Mucosa of stomach (tissue), 1 donor: ENCODE data around the gene DEGS2.
"Not testable (repeated sequence)": the region's sequence is repeated elsewhere in the genome, so short reads cannot be mapped to it uniquely, and the experiment has no call there.

Experiments
- H3K27me3 ChIP-seq: one replicate; pipeline ENCODE4 v1.7.0; 2013; ENCODE audit warnings: mild to moderate bottlenecking, low read length; ENCODE audit not compliant: control insufficient read depth, insufficient read depth
- H3K36me3 ChIP-seq: one replicate; pipeline ENCODE4 v1.7.0; 2013; ENCODE audit warnings: low read length; ENCODE audit not compliant: control insufficient read depth, insufficient read depth
- H3K4me1 ChIP-seq: one replicate; pipeline ENCODE4 v1.7.0; 2013; ENCODE audit warnings: mild to moderate bottlenecking, low read length; ENCODE audit not compliant: control insufficient read depth, insufficient read depth
- H3K4me3 ChIP-seq: one replicate; pipeline ENCODE4 v1.7.0; 2013; ENCODE audit warnings: low read length
- H3K9ac ChIP-seq: one replicate; pipeline ENCODE4 v1.7.0; 2013; ENCODE audit warnings: mild to moderate bottlenecking, low read length, moderate library complexity
- H3K9me3 ChIP-seq: one replicate; pipeline ENCODE4 v1.7.0; 2013; ENCODE audit warnings: mild to moderate bottlenecking, low read length, moderate library complexity; ENCODE audit not compliant: control insufficient read depth
- donor health status: Pancreatic carcinoma.

The DEGS2 gene

DNA sequence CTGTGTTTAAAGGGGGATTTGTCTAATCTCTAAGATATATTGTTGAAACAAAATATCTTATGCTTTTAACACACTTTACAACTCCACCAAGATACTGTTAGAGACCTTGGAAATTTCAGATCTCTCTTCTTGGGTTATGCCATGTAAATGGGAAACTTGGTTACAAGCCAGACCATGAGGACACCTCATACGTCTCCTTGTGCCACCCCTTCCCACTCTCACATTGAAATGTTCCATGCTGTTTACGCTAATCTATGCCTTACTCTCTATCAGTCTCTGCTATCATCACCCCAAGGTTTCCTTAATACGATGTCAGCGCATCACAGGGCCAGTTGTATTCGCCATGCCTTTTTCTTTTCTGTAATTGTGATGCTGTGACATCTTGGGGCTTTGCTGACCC, 13.4 kb upstream of the DEGS2 start:
- Histone ChIP-seq H3K9ac (no peak overlapping the region), H3K27me3 (no peaks in the 10 kb centered on the region), H3K36me3 (no peaks in the 10 kb centered on the region), H3K9me3 (no peaks in the 10 kb centered on the region), H3K4me3 (no peak overlapping the region), H3K4me1 (no peaks in the 10 kb centered on the region)

DNA sequence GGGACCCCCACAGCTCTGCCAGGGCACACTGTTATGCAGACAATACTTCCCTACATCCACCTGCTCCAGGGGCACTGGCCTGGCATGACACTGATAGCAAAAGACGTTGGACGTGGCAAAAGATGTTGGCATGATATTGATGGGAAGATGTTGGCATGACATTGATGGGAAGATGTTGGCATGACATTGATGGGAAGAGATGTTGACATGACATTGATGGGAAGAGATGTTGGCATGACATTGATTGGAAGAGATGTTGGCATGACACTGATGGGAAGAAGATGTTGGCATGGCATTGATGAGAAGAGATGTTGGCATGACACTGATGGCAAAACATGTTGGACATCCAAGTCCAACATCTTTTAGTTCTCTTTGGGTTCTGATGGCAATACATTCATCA, 11.4 kb upstream of the DEGS2 start:
- peaks cover 3% of the 10 kb centered on the region for H3K27me3 ChIP-seq
- no peak overlapping the region for H3K9ac ChIP-seq
- H3K4me3 ChIP-seq, result no peak overlapping the region
- no peaks in the 10 kb centered on the region for H3K36me3 ChIP-seq
- no peaks in the 10 kb centered on the region for H3K9me3 ChIP-seq
- H3K4me1 ChIP-seq, result peaks cover 5% of the 10 kb centered on the region

DNA sequence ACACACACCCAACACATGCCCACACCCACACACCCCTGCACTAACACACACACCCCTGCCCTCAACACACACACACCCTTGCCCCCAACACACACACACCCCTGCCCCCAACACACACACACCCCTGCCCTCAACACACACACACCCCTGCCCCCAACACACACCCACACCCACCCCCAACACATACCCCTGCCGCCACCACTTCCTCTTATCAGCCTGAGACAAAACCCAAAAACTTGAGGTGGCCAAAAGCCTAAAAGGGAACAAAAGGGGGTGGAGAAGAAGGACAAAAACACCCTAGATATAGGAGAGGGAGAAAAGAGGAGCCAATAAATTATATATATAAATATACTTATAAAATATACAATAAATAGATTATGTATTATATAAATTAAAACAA, 9.1 kb upstream of the DEGS2 start:
- H3K9me3 ChIP-seq, result no peaks in the 10 kb centered on the region
- peaks cover 3% of the 10 kb centered on the region for H3K27me3 ChIP-seq
- H3K36me3 ChIP-seq, result no peaks in the 10 kb centered on the region
- peaks cover 14% of the 10 kb centered on the region for H3K4me1 ChIP-seq
- no peak overlapping the region for H3K9ac ChIP-seq
- H3K4me3 ChIP-seq, result no peak overlapping the region

DNA sequence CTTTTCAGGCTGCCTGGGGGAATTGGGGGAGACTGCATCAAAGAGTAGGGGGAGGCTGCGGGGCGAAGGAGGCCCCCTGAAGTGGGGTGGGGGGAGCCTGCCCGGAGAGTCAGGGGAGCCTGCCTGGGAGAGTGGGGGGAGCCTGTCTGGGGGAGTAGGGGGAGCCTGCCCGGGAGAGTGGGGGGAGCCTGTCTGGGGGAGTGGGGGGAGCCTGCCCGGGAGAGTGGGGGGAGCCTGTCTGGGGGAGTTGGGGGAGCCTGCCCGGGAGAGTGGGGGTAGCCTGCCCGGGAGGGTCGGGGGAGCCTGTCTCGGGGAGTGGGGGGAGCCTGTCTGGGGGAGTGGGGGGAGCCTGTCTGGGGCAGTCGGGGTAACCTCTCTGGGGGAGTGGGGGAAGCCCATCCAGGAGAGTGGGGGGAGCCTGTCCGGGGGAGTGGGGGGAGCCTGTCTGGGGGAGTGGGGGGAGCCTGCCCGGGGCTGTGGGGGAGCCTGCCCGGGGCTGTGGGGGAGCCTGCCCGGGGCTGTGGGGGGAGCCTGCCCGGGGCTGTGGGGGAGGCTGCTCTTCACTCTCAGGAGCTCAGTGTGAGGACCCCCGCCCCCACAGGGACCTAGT, 6.5 kb upstream of the DEGS2 start:
- H3K27me3 ChIP-seq, result peaks cover 7% of the 10 kb centered on the region
- H3K9me3 ChIP-seq, result no peaks in the 10 kb centered on the region
- H3K9ac ChIP-seq, result peak overlapping the region; percentile 64
- H3K4me1 ChIP-seq, result peaks cover 14% of the 10 kb centered on the region
- H3K4me3 ChIP-seq, result no peak overlapping the region
- no peaks in the 10 kb centered on the region for H3K36me3 ChIP-seq

DNA sequence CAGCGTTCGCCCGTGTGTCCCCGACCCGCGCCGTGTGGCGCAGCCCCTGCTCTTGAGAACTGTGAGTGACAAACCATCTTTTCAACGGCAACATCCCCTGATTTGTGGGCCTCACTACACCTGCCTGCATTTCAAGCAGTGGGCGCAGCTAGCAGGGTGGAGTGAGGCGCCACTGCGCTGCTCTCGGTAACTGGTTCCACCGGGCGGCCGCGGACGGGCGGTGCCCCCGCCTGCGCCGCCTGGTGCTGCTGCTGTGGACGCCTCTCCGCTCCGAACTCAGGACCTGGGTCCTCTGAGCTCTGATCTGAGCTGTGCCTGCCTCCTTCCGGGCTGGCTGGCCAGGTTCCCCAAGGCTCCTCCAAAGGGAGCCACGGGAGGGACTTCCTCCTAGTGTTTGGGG, 5.9 kb upstream of the DEGS2 start:
- H3K27me3 ChIP-seq, result peaks cover 13% of the 10 kb centered on the region
- H3K9me3 ChIP-seq, result no peaks in the 10 kb centered on the region
- H3K9ac ChIP-seq, result peak overlapping the region; percentile 64
- H3K4me3 ChIP-seq, result no peak overlapping the region
- peaks cover 14% of the 10 kb centered on the region for H3K4me1 ChIP-seq
- no peaks in the 10 kb centered on the region for H3K36me3 ChIP-seq

DNA sequence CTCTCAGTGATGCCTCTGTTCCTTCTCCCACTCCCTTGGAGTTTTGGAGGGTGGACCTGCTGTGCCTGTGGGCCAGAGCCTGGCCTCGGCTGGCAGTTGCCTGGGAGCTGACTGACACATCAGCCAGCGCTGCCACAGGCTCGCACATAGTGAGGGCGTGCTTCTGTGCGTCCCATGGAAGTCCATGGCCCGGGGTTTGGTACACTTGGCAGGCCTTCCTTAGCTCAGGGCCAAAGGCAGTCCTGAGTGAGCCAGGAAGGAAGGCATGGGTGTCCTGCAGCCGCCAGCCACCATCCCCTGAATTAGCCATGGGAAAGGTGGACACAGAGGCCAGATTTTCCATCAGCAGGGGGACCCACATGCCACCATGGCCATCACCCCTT, 1.1 kb upstream of the DEGS2 start:
- H3K27me3 ChIP-seq, result peaks cover 16% of the 10 kb centered on the region
- no peak overlapping the region for H3K9ac ChIP-seq

DNA sequence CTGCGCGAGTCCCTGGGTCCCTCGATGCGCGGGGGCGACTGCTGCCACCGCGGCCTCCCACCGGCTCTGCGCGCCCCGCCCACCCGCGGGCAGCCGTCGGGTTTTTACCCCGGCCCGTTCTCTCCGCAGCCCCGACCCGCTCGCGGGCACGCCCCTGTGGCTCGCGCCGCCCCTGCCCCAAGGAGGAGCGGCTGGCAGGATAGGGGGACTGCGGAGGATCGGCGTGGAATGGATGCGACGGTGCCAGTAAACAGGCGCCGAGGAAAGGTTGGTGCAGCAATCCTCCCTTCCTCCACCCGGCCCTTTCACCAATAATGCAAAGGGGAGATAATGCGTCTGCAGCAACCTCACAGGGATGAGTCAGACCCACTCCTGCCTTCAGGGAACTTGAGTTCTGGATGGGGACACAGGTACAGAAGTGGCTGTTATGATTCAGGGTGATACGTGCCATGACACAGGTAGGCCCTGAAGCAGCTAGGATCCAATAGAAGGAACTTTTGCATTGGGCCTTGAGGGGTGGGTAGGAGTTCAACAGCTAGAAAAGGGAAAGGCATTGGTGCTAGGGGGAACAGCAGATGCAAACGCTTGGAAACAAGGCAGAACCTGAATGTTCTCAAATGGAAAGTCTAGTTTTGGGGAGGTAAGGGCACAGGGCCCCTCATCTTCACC, 554 bp upstream of the DEGS2 start:
- peaks cover 28% of the 10 kb centered on the region for H3K4me1 ChIP-seq
- H3K4me3 ChIP-seq, result no peak overlapping the region
- no peaks in the 10 kb centered on the region for H3K9me3 ChIP-seq
- no peaks in the 10 kb centered on the region for H3K36me3 ChIP-seq
- H3K9ac ChIP-seq, result peak overlapping the region; percentile 39
- peaks cover 16% of the 10 kb centered on the region for H3K27me3 ChIP-seq

More for the DNA sequence above, 1.1 kb upstream of the DEGS2 start:
- Histone ChIP-seq H3K4me3 (no peak overlapping the region), H3K36me3 (no peaks in the 10 kb centered on the region), H3K9me3 (no peaks in the 10 kb centered on the region), H3K4me1 (peaks cover 28% of the 10 kb centered on the region)

DNA sequence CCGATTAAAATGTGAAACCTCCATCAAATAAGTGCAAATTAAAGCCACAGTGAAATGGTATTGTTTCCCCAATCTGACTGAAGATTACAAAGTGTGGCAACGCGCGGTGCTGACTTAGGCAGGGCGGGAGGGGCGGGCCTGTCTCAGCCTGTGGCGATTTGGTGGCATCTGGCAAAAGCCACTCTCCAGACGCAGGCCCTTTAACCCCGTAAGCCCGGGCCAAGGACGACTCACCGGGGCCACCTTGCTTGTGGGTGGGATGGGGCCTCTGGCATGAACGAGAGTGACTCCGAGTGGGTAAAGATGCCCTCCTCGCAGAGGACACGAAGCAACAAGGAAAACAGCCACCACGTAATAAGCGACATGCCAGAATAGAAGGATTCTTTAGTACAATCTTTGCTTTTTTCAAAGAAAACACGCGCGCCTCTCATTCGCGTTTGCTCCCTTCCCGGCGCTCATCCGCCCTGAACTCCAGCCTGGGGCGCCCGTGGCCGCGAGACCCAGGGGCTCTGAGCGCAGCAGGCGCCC, 815 bp downstream of the DEGS2 start:
- H3K27me3 ChIP-seq, result peaks cover 16% of the 10 kb centered on the region

DNA sequence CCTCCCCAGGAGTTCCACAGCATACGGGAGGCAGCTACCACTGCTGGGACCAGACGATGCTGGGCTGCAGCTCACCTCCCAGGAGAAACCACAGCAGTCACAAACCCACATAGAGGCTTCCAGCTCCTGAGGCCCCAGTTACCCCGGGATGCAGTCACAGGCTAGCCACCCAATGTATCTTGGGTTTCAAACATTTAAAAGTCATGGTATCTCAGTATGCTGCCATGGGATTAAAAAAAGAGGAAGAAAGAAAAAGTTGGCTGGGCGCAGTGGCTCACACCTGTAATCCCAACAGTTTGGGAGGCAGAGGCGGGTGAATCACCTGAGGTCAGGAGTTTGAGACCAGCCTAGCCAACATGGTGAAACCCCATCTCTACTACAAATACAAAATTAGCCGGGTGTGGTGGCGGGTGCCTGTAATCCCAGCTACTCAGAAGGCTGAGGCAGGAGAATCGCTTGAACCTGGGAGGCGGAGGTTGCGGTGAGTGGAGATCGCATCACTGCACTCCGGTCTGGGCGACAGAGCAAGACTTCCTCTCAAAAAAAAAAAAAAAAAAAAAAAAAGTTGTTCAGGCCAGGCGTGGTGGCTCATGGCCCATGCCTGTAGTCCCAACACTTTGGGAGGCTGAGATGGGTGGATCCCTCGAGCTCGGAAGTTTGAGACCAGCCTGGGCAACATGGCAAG, 1.8 kb downstream of the DEGS2 start:
- H3K9me3 ChIP-seq, H3K36me3 ChIP-seq, H3K4me3 ChIP-seq: not testable (repeated sequence)
- Histone ChIP-seq H3K4me1 (peaks cover 38% of the 10 kb centered on the region), H3K27me3 (peaks cover 16% of the 10 kb centered on the region), H3K9ac (peak overlapping the region; percentile 29)

More for the DNA sequence above, 815 bp downstream of the DEGS2 start:
- H3K9ac ChIP-seq, result peak overlapping the region; percentile 79
- no peaks in the 10 kb centered on the region for H3K9me3 ChIP-seq
- peaks cover 32% of the 10 kb centered on the region for H3K4me1 ChIP-seq
- H3K4me3 ChIP-seq, result peak overlapping the region; percentile 14
- H3K36me3 ChIP-seq, result no peaks in the 10 kb centered on the region

DNA sequence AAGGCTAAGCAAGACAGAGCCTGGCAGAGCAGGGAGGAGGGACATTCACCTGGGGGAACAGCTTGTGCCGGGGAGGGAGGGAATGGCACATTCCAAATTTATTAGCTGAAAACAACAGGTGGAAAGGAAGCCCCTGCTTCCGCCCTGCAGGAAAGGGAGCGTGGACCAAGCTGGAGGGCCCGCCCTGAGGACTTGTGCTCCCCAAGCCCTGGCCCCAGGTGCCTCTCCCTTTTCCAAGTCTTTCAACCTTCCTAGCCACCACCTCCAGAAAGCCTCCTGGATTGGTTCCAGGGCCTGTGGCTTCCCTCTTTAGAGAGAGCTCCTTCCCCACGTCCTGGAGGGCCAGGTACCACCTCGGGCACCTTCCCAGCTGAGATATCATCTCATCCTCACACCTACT, 2.7 kb downstream of the DEGS2 start:
- H3K9me3 ChIP-seq, result no peaks in the 10 kb centered on the region
- peak overlapping the region; percentile 29 for H3K9ac ChIP-seq
- H3K27me3 ChIP-seq, result peaks cover 16% of the 10 kb centered on the region
- H3K36me3 ChIP-seq, result no peaks in the 10 kb centered on the region
- H3K4me3 ChIP-seq, result no peak overlapping the region
- H3K4me1 ChIP-seq, result peaks cover 45% of the 10 kb centered on the region

DNA sequence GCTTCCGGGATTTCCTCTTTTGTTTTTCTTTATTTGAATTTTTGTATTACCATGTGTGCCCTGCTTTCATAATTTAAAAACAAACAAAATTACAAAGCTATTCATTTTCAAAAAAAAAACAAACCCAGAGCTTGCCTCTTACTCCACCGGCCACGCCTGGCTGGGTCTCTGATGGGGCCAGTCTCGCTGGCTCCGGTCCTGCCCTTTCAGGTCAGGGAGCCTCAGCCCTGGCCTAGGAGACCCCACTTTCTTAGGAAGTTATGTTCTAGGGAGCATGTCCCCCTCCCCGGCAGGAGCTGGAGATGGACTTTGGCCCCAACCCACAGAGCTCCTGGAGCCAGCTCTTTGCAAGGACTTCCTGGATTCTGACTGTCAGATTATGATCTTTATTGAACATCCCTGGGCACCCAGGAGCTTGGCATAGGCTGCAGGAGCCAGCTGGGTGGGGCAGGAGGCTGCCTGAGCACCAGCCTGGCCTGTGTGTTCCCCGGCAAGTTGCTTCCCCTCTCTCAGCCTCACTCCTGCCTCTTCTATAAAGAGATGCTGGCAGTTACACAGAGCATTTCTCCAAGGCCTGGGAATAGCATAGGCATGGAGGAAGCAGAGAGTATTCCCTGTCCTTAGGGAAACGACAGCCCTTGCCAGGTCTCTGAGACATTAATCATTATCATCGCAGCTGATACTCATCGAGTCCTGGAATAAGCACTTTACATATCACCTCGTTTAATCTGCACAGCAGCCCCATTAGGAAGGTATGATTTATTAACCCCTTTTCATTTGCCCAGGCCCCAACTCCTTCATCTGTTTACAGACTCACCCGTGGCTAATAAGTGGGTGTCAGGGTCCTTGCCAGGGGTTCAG, 3.5 kb downstream of the DEGS2 start:
- no peaks in the 10 kb centered on the region for H3K9me3 ChIP-seq
- peaks cover 12% of the 10 kb centered on the region for H3K27me3 ChIP-seq
- no peak overlapping the region for H3K4me3 ChIP-seq
- H3K9ac ChIP-seq, result peak overlapping the region; percentile 59
- H3K4me1 ChIP-seq, result peaks cover 53% of the 10 kb centered on the region
- H3K36me3 ChIP-seq, result no peaks in the 10 kb centered on the region
